Coronary artery (tissue), 2 donors: ENCODE measurements around the gene DTNBP1.

Experiments
- DNase-seq: peaks from one replicate; pipeline ENCODE4 v3.0.0-alpha.2; 2017; ENCODE audit warnings: low spot score
- H3K27ac ChIP-seq, 2 donors: fragments of 200-600 bp; sonication (generic); one replicate each; pipeline ENCODE4 v1.5.1; 2016 to 2019
- H3K4me3 ChIP-seq: fragments of 200-600 bp; sonication (generic); 2 replicates; pipeline ENCODE4 v1.5.1; 2016; ENCODE audit warnings: mild to moderate bottlenecking, moderate library complexity
- TF ChIP-seq, protein P1 (sequence below): fragments of 200-600 bp; sonication (generic); IDR thresholded peaks from one replicate; pipeline ENCODE4 v1.5.1; 2019; ENCODE audit warnings: antibody characterized with exemption

The DTNBP1 gene, protein sequence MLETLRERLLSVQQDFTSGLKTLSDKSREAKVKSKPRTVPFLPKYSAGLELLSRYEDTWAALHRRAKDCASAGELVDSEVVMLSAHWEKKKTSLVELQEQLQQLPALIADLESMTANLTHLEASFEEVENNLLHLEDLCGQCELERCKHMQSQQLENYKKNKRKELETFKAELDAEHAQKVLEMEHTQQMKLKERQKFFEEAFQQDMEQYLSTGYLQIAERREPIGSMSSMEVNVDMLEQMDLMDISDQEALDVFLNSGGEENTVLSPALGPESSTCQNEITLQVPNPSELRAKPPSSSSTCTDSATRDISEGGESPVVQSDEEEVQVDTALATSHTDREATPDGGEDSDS

DNA sequence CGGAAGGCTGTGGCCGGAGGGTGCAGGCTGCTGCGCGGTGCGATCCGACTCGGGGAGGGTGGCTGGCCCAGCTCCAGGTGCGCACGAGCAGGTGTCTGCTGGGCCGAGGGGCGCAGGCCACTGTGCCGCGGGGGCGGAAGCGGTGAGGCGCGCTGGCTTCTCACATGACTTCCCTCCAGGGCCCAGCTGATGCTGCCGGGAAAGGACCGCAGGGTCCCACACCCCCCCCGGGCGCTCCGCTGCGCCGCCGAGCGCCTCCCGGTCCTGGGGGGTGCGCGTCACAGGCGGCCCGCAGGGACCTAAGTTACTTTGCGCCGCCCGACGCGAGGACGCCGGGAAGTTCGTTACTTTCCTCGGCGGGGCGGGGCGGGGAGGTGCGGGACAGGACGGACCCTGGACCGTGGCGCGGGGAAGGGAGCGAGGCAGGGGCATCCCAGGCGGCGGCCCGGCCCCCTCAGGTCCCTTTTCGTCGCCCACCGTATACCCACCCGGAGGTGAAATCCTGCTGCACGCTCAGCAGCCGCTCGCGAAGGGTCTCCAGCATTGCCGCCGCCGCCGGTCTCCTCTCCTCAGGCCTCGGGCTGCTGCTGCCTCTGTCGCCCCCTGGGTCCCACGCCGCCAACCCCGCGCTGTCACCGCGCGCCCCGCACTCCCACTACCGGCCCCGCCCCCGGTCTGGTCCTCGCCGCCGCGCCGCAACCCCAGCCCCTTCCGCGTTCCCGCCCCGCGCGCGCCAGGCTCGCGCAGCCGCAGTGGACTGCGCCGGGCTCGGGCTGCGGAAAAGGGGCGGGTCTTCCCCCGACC is at the start of gene DTNBP1:
Gene DTNBP1, minus strand, starts transcription at position 703 of the 804 bp plus-strand sequence. Its CDS starts 159 bp downstream, at position 544.
- TF ChIP-seq, protein P1, sequence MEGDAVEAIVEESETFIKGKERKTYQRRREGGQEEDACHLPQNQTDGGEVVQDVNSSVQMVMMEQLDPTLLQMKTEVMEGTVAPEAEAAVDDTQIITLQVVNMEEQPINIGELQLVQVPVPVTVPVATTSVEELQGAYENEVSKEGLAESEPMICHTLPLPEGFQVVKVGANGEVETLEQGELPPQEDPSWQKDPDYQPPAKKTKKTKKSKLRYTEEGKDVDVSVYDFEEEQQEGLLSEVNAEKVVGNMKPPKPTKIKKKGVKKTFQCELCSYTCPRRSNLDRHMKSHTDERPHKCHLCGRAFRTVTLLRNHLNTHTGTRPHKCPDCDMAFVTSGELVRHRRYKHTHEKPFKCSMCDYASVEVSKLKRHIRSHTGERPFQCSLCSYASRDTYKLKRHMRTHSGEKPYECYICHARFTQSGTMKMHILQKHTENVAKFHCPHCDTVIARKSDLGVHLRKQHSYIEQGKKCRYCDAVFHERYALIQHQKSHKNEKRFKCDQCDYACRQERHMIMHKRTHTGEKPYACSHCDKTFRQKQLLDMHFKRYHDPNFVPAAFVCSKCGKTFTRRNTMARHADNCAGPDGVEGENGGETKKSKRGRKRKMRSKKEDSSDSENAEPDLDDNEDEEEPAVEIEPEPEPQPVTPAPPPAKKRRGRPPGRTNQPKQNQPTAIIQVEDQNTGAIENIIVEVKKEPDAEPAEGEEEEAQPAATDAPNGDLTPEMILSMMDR, result no peak
- peak within 1 kb of the TSS; percentile 80 for H3K4me3 ChIP-seq
- H3K27ac ChIP-seq, result peak within 1 kb of the TSS; percentile 77 to 88
- peak; percentile 82 for DNase-seq

DNA sequence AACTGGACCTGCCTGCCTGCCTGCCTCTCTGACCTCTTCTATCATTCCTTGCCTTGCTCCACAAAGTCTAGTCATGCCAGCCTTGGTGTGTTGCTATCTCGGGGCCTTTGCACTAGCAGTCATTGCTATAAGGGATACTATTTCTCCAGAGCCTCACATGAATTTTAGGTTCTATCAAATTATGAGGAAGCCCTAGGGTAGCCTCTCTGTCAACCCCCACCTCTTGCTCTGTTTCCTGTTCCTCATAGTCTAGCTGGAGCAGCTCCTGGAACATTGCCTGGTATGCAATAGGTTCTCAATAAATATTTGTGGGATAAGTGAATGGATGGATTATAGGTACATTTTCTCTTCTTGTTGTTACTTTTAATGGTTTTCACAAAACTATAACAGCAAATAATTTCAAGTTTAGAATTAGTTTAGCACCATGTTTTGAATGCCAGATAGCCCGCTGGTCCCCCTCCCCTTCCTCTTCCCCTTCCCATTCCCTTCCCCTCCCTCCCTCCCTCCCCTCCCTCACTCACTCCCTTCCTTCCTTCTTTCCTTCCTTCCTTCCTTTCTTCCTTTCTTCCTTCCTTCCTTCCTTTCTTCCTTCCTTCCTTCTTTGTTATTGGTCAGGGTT is 46.9 kb upstream of the DTNBP1 start:
- TF ChIP-seq, protein P1, result no peak

DNA sequence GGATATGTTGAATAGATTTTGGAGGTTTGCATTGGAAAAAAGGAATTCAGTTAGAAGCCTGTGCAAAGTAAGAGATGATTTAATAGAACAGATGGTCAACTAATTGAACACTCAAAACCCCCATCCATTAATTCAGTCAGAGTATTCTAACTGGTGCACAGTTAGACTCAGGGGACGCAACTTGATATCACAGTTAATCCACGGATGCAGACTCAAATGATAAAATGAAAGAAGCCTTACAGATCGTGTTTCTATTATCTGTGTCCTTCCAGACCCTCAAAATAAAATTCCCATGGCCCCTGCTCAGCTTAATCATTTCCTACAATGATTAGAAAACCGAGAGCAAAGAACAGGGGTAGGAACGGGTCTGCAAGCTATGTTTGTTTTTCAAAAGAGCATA is 45.4 kb upstream of the DTNBP1 start:
- H3K27ac ChIP-seq, result no peak overlapping the region
- TF ChIP-seq, protein P1, result no peak
- DNase-seq, result no peak

More for the DNA sequence above, 46.9 kb upstream of the DTNBP1 start:
- Histone ChIP-seq H3K27ac (no peak overlapping the region), H3K4me3 (no peak overlapping the region)
- DNase-seq, result no peak

GRCh38 chr6:15705981-15706380 is 43.2 kb upstream of the DTNBP1 start:
- DNase-seq, result no peak
- TF ChIP-seq, protein P1, result no peak
- no peak overlapping the region for H3K27ac ChIP-seq
- no peak overlapping the region for H3K4me3 ChIP-seq

More for the DNA sequence above, 45.4 kb upstream of the DTNBP1 start:
- H3K4me3 ChIP-seq, result no peak overlapping the region

DNA sequence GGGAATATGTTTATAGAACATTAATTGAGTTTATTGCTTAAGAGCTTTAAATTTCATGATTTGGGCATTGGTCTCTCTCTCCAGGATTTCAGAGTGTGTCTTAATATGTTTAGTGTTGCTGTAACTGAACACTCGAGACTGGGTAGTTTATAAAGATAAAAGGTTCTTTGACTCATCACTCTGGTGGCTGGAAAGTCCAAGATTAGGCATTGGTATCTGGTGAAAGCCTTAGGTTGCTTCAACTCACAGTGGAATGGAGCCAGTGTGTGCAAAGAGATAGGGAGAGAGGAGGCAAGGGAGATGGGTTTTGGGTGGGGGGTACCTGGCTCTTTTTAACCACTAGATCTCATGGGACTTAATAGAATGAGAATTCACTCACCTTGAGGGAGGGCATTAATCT is 35.6 kb upstream of the DTNBP1 start:
- Histone ChIP-seq H3K4me3 (no peak overlapping the region), H3K27ac (no peak overlapping the region)
- TF ChIP-seq, protein P1, result no peak
- no peak for DNase-seq

- TF ChIP-seq, protein P1, result no peak
- no peak overlapping the region for H3K27ac ChIP-seq
- H3K4me3 ChIP-seq, result no peak overlapping the region
- no peak for DNase-seq
Observed at GRCh38 chr6:15697895-15698294, 35.1 kb upstream of the DTNBP1 start.
